Endothelial cell of umbilical vein (primary cell): ENCODE data around the gene PTK6.

Experiments used
- EZH2 ChIP-seq: IDR thresholded peaks from 2 replicates; pipeline ENCODE4 v1.6.1; 2012; ENCODE audit warnings: borderline replicate concordance, low read depth, mild to moderate bottlenecking, moderate library complexity, low read length, inconsistent platforms; ENCODE audit not compliant: severe bottlenecking
- FOS ChIP-seq: IDR thresholded peaks from 2 replicates; pipeline ENCODE4 v1.6.1; 2011; ENCODE audit warnings: mild to moderate bottlenecking, low read length, moderate library complexity, borderline replicate concordance; ENCODE audit not compliant: insufficient read depth
- GATA2 ChIP-seq: IDR thresholded peaks from 2 replicates; pipeline ENCODE4 v1.7.0; 2011; ENCODE audit warnings: low read depth, mild to moderate bottlenecking, moderate library complexity, mixed read lengths, low read length; ENCODE audit not compliant: insufficient read length, insufficient read depth
- JUN ChIP-seq: IDR thresholded peaks from 2 replicates; pipeline ENCODE4 v1.6.1; 2011; ENCODE audit warnings: borderline replicate concordance, low read depth; ENCODE audit not compliant: insufficient read length, insufficient read depth
- MYC ChIP-seq: IDR thresholded peaks from one replicate; pipeline ENCODE4 v1.6.1; 2011; ENCODE audit warnings: mild to moderate bottlenecking, low read depth, low read length
- POLR2A ChIP-seq: IDR thresholded peaks from 2 replicates; pipeline ENCODE4 v1.6.1; 2012; ENCODE audit warnings: low read depth, mild to moderate bottlenecking, control low read depth, low read length
- POLR2AphosphoS5 ChIP-seq: IDR thresholded peaks from 2 replicates; pipeline ENCODE4 v1.6.1; 2012; ENCODE audit warnings: low read depth, mild to moderate bottlenecking, control low read depth, low read length, moderate library complexity; ENCODE audit not compliant: insufficient read depth
- TF ChIP-seq, protein P1 (sequence below), 2 donors: IDR thresholded peaks; 1 replicate in 1 of 2; 2 replicates in 1 of 2; pipeline ENCODE4 v1.5.1; 2011; ENCODE audit warnings: low read length in 2 of 2, mild to moderate bottlenecking in 2 of 2, moderate library complexity in 2 of 2, control low read depth in 1 of 2, inconsistent platforms in 1 of 2, low read depth in 1 of 2; ENCODE audit not compliant: insufficient read depth in 1 of 2; ENCODE audit errors: extremely low read depth in 1 of 2
- TF ChIP-seq, protein P2 (sequence below): IDR thresholded peaks from 2 replicates; pipeline ENCODE4 v1.6.1; 2011; ENCODE audit not compliant: insufficient read depth, insufficient read length

DNA sequence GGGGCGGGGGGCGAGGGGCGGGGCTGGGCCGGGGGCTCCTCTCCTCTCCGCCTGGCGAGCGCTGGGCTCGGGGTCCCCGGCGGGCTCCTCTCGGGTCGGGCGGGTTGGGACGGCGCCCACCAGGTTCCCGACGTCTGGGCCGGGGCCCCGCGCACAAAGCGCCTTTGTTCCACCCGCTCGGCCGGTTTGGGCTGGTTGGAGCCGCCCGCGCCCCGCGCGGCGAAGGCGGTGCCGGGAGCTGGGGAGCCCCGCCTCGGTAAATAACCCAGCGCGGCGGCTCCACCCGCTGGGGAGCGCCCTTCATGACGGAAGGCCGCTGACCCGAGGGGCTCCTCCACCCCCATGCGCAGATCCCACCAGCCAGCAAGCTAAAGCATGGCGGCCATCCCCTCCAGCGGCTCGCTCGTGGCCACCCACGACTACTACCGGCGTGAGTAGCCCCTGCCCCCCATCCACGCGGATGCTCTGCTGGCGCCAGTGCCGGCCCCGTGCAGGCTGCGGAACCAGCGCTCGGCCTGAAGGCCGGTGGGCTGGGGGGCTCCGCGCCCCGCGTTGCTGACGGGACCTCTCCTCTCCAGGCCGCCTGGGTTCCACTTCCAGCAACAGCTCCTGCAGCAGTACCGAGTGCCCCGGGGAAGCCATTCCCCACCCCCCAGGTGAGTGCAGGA lies 16.1 kb downstream of the PTK6 start:
- TF ChIP-seq, protein P1, sequence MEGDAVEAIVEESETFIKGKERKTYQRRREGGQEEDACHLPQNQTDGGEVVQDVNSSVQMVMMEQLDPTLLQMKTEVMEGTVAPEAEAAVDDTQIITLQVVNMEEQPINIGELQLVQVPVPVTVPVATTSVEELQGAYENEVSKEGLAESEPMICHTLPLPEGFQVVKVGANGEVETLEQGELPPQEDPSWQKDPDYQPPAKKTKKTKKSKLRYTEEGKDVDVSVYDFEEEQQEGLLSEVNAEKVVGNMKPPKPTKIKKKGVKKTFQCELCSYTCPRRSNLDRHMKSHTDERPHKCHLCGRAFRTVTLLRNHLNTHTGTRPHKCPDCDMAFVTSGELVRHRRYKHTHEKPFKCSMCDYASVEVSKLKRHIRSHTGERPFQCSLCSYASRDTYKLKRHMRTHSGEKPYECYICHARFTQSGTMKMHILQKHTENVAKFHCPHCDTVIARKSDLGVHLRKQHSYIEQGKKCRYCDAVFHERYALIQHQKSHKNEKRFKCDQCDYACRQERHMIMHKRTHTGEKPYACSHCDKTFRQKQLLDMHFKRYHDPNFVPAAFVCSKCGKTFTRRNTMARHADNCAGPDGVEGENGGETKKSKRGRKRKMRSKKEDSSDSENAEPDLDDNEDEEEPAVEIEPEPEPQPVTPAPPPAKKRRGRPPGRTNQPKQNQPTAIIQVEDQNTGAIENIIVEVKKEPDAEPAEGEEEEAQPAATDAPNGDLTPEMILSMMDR (IDR thresholded peaks at IDR 0.05; ENCODE audit: extremely low read depth in 1 of 2, insufficient read depth in 1 of 2, low read depth in 1 of 2, low read length in 2 of 2), result no peak
- TF ChIP-seq POLR2A (no peak), GATA2 (no peak), EZH2 (no peak), POLR2AphosphoS5 (peak; percentile 1), FOS (no peak), MYC (no peak), JUN (no peak)
- TF ChIP-seq, protein P2, sequence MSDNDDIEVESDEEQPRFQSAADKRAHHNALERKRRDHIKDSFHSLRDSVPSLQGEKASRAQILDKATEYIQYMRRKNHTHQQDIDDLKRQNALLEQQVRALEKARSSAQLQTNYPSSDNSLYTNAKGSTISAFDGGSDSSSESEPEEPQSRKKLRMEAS, result no peak
